ENCODE data around the gene LMO1.
A peak's percentile ranks its signal among the peaks of the same experiment; 100 is the strongest.

GRCh38 chr11:8219257-8220021, 44.2 kb downstream of the LMO1 start:
- peak; percentile 80 to 82 for TF ChIP-seq CTCF (conservative IDR thresholded peaks at IDR 0.05 in 1 of 2, IDR thresholded peaks at IDR 0.05 in 1 of 2; ENCODE audit: extremely low read depth in 1 of 2, insufficient read depth in 1 of 2, low read depth in 1 of 2, low read length in 2 of 2)
- TF ChIP-seq EZH2 (IDR thresholded peaks at IDR 0.05; ENCODE audit: borderline replicate concordance, low read length) = no peak

Measured in mammary epithelial cell (primary cell).